HEK293 (cell line): ENCODE measurements around the gene VAV3.

Experiments
- BCL11A ChIP-seq: fragments of 450-650 bp; formaldehyde crosslinking; IDR thresholded peaks from 2 replicates; pipeline ENCODE4 v1.5.1; 2016; ENCODE audit warnings: low read depth, missing biosample characterization, missing genetic modification characterization
- GLI2 ChIP-seq: fragments of 450-650 bp; formaldehyde crosslinking; IDR thresholded peaks from 2 replicates; pipeline ENCODE4; 2017; ENCODE audit warnings: missing biosample characterization, missing genetic modification characterization, low read depth, borderline replicate concordance
- HOXA7 ChIP-seq: sonication (generic); formaldehyde crosslinking; IDR thresholded peaks from 2 replicates; pipeline ENCODE4 v1.8.1; 2022; ENCODE audit warnings: missing genetic modification reagents, borderline replicate concordance
- IKZF3 ChIP-seq: fragments of 450-650 bp; IDR thresholded peaks from 2 replicates; pipeline ENCODE4 v1.5.0; 2018; ENCODE audit warnings: missing biosample characterization, mild to moderate bottlenecking, missing genetic modification characterization, moderate library complexity
- KLF1 ChIP-seq: fragments of 450-650 bp; formaldehyde crosslinking; IDR thresholded peaks from 2 replicates; pipeline ENCODE4 v1.5.1; 2016; ENCODE audit warnings: missing biosample characterization, missing genetic modification characterization
- SALL2 ChIP-seq: fragments of 450-650 bp; formaldehyde crosslinking; IDR thresholded peaks from 2 replicates; pipeline ENCODE4 v1.5.0; 2017; ENCODE audit warnings: missing biosample characterization, mild to moderate bottlenecking, missing genetic modification characterization, borderline replicate concordance
- SP2 ChIP-seq: fragments of 450-650 bp; formaldehyde crosslinking; IDR thresholded peaks from 2 replicates; pipeline ENCODE4 v1.5.1; 2016; ENCODE audit warnings: missing biosample characterization, missing genetic modification characterization
- TCF7L2 ChIP-seq: IDR thresholded peaks from 2 replicates; pipeline ENCODE4 v1.6.1; 2011; ENCODE audit warnings: low read depth, mild to moderate bottlenecking, inconsistent platforms, low read length, moderate library complexity, borderline replicate concordance
- YY1 ChIP-seq: fragments of 450-650 bp; formaldehyde crosslinking; IDR thresholded peaks from 2 replicates; pipeline ENCODE4 v1.5.1; 2018; ENCODE audit warnings: missing biosample characterization, missing genetic modification characterization
- ZBTB20 ChIP-seq: fragments of 450-650 bp; formaldehyde crosslinking; IDR thresholded peaks from 2 replicates; pipeline ENCODE4 v1.5.1; 2016; ENCODE audit warnings: missing biosample characterization, missing genetic modification characterization
- ZNF133 ChIP-seq: fragments of 450-650 bp; formaldehyde crosslinking; IDR thresholded peaks from 2 replicates; pipeline ENCODE4 v1.5.1; 2016; ENCODE audit warnings: missing biosample characterization, missing genetic modification characterization
- ZNF140 ChIP-seq: fragments of 450-650 bp; formaldehyde crosslinking; IDR thresholded peaks from 2 replicates; pipeline ENCODE4 v1.5.1; 2016; ENCODE audit warnings: missing biosample characterization, missing genetic modification characterization
- ZNF223 ChIP-seq: fragments of 450-650 bp; formaldehyde crosslinking; IDR thresholded peaks from 2 replicates; pipeline ENCODE4 v1.5.1; 2016; ENCODE audit warnings: missing biosample characterization, missing genetic modification characterization
- ZNF302 ChIP-seq: fragments of 450-650 bp; formaldehyde crosslinking; IDR thresholded peaks from 2 replicates; pipeline ENCODE4 v1.5.1; 2016; ENCODE audit warnings: missing biosample characterization, missing genetic modification characterization, low read depth
- ZNF311 ChIP-seq: fragments of 450-650 bp; formaldehyde crosslinking; IDR thresholded peaks from 2 replicates; pipeline ENCODE4 v1.5.1; 2017; ENCODE audit warnings: missing biosample characterization, missing genetic modification characterization, borderline replicate concordance
- ZNF335 ChIP-seq: fragments of 450-650 bp; formaldehyde crosslinking; conservative IDR thresholded peaks from 2 replicates; pipeline ENCODE4 v1.5.1; 2016; ENCODE audit warnings: missing biosample characterization, missing genetic modification characterization
- ZNF354C ChIP-seq: fragments of 450-650 bp; formaldehyde crosslinking; IDR thresholded peaks from 2 replicates; pipeline ENCODE4 v1.5.1; 2016; ENCODE audit warnings: missing biosample characterization, missing genetic modification characterization, low read depth, borderline replicate concordance
- ZNF48 ChIP-seq: fragments of 450-650 bp; formaldehyde crosslinking; IDR thresholded peaks from 2 replicates; pipeline ENCODE4 v1.5.1; 2016; ENCODE audit warnings: missing biosample characterization, missing genetic modification characterization
- ZNF510 ChIP-seq: fragments of 450-650 bp; formaldehyde crosslinking; IDR thresholded peaks from 2 replicates; pipeline ENCODE4 v1.5.1; 2018; ENCODE audit warnings: mild to moderate bottlenecking, missing genetic modification characterization, missing biosample characterization; ENCODE audit not compliant: insufficient replicate concordance
- ZNF548 ChIP-seq: fragments of 450-650 bp; formaldehyde crosslinking; IDR thresholded peaks from 2 replicates; pipeline ENCODE4 v1.5.1; 2016; ENCODE audit warnings: missing biosample characterization, missing genetic modification characterization
- ZNF596 ChIP-seq: fragments of 450-650 bp; IDR thresholded peaks from 2 replicates; pipeline ENCODE4 v1.5.0; 2018; ENCODE audit warnings: missing biosample characterization, mild to moderate bottlenecking, missing genetic modification characterization, moderate library complexity
- ZNF621 ChIP-seq: fragments of 450-650 bp; formaldehyde crosslinking; IDR thresholded peaks from 2 replicates; pipeline ENCODE4 v1.5.1; 2017; ENCODE audit warnings: missing biosample characterization, missing genetic modification characterization
- ZNF670 ChIP-seq: fragments of 450-650 bp; formaldehyde crosslinking; IDR thresholded peaks from 2 replicates; pipeline ENCODE4 v1.5.1; 2016; ENCODE audit warnings: missing biosample characterization, missing genetic modification characterization, low read depth
- ZNF791 ChIP-seq: fragments of 450-650 bp; formaldehyde crosslinking; IDR thresholded peaks from 2 replicates; pipeline ENCODE4 v1.5.1; 2016; ENCODE audit warnings: missing biosample characterization, missing genetic modification characterization
- ZNF837 ChIP-seq: fragments of 450-650 bp; formaldehyde crosslinking; IDR thresholded peaks from 2 replicates; pipeline ENCODE4 v1.5.1; 2016; ENCODE audit warnings: missing biosample characterization, missing genetic modification characterization
- ZNF843 ChIP-seq: fragments of 450-650 bp; formaldehyde crosslinking; IDR thresholded peaks from 2 replicates; pipeline ENCODE4 v1.5.1; 2016; ENCODE audit warnings: missing biosample characterization, missing genetic modification characterization
- ZSCAN16 ChIP-seq: fragments of 450-650 bp; formaldehyde crosslinking; IDR thresholded peaks from 2 replicates; pipeline ENCODE4 v1.5.1; 2016; ENCODE audit warnings: missing biosample characterization, missing genetic modification characterization
- ZSCAN23 ChIP-seq: fragments of 450-650 bp; formaldehyde crosslinking; IDR thresholded peaks from 2 replicates; pipeline ENCODE4 v1.5.1; 2016; ENCODE audit warnings: missing biosample characterization, missing genetic modification characterization
- ZSCAN30 ChIP-seq: fragments of 450-650 bp; IDR thresholded peaks from 2 replicates; pipeline ENCODE4 v1.5.1; 2018; ENCODE audit warnings: missing biosample characterization, mild to moderate bottlenecking, missing genetic modification characterization, moderate library complexity
- ZXDB ChIP-seq: fragments of 450-650 bp; formaldehyde crosslinking; IDR thresholded peaks from 2 replicates; pipeline ENCODE4 v1.5.1; 2016; ENCODE audit warnings: missing biosample characterization, missing genetic modification characterization
- TF ChIP-seq, protein P1 (sequence below): fragments of 450-650 bp; formaldehyde crosslinking; IDR thresholded peaks from 2 replicates; pipeline ENCODE4 v1.5.1; 2016; ENCODE audit warnings: missing biosample characterization, missing genetic modification characterization, low read depth
- TF ChIP-seq, protein P2 (sequence below): fragments of 450-650 bp; formaldehyde crosslinking; IDR thresholded peaks from 2 replicates; pipeline ENCODE4 v1.5.1; 2017; ENCODE audit warnings: missing biosample characterization, missing genetic modification characterization
- TF ChIP-seq, protein P3 (sequence below): fragments of 450-650 bp; formaldehyde crosslinking; IDR thresholded peaks from 2 replicates; pipeline ENCODE4 v1.5.1; 2016; ENCODE audit warnings: missing biosample characterization, missing genetic modification characterization, borderline replicate concordance
- TF ChIP-seq, protein P4 (sequence below): fragments of 450-650 bp; formaldehyde crosslinking; IDR thresholded peaks from 2 replicates; pipeline ENCODE4 v1.5.1; 2016; ENCODE audit warnings: missing biosample characterization, missing genetic modification characterization

The VAV3 gene

DNA sequence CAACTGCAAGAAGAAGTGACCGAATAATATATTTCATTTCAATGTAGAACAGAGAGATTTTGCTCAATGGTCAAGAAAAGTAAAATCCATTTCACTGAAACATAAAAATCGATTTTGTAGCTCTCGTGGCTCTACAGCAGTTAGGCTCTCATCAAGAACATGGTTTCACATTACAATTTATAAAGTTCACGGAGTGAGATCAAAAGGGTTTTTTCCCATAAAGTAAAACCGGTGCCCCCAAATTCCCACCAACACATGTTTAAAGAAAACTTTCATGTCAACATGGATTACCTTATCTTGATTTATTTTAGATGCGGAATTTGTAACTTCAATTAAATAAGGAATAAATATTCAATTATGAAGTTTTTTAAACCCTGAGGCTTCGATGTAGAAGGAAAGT lies 16.3 kb upstream of the VAV3 start (continued):
- TF ChIP-seq ZNF302 (tag by site-specific recombination): no peak
- no peak for TF ChIP-seq BCL11A (tag by site-specific recombination)
- no peak for TF ChIP-seq SP2 (tag by site-specific recombination)
- no peak for TF ChIP-seq YY1 (tag by site-specific recombination)
- TF ChIP-seq ZNF548 (tag by site-specific recombination): no peak
- peak; percentile 31; the same call in 1 of the 2 replicates for TF ChIP-seq IKZF3 (tag by site-specific recombination)
- TF ChIP-seq, protein P1, sequence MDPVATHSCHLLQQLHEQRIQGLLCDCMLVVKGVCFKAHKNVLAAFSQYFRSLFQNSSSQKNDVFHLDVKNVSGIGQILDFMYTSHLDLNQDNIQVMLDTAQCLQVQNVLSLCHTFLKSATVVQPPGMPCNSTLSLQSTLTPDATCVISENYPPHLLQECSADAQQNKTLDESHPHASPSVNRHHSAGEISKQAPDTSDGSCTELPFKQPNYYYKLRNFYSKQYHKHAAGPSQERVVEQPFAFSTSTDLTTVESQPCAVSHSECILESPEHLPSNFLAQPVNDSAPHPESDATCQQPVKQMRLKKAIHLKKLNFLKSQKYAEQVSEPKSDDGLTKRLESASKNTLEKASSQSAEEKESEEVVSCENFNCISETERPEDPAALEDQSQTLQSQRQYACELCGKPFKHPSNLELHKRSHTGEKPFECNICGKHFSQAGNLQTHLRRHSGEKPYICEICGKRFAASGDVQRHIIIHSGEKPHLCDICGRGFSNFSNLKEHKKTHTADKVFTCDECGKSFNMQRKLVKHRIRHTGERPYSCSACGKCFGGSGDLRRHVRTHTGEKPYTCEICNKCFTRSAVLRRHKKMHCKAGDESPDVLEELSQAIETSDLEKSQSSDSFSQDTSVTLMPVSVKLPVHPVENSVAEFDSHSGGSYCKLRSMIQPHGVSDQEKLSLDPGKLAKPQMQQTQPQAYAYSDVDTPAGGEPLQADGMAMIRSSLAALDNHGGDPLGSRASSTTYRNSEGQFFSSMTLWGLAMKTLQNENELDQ (tag by site-specific recombination): no peak
- no peak for TF ChIP-seq ZNF140 (tag by site-specific recombination)
- TF ChIP-seq ZNF596 (tag by site-specific recombination): 0 out of 2 replicates have a peak, but pooled peaks have one; percentile 4
- no peak for TF ChIP-seq SALL2
- TF ChIP-seq TCF7L2: peak; percentile 91
- TF ChIP-seq, protein P2, sequence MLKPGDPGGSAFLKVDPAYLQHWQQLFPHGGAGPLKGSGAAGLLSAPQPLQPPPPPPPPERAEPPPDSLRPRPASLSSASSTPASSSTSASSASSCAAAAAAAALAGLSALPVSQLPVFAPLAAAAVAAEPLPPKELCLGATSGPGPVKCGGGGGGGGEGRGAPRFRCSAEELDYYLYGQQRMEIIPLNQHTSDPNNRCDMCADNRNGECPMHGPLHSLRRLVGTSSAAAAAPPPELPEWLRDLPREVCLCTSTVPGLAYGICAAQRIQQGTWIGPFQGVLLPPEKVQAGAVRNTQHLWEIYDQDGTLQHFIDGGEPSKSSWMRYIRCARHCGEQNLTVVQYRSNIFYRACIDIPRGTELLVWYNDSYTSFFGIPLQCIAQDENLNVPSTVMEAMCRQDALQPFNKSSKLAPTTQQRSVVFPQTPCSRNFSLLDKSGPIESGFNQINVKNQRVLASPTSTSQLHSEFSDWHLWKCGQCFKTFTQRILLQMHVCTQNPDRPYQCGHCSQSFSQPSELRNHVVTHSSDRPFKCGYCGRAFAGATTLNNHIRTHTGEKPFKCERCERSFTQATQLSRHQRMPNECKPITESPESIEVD (tag by site-specific recombination): peak; percentile 86
- TF ChIP-seq ZNF335: no peak
- TF ChIP-seq ZBTB20: no peak
- no peak for TF ChIP-seq ZSCAN30 (tag by site-specific recombination)
- TF ChIP-seq, protein P3, sequence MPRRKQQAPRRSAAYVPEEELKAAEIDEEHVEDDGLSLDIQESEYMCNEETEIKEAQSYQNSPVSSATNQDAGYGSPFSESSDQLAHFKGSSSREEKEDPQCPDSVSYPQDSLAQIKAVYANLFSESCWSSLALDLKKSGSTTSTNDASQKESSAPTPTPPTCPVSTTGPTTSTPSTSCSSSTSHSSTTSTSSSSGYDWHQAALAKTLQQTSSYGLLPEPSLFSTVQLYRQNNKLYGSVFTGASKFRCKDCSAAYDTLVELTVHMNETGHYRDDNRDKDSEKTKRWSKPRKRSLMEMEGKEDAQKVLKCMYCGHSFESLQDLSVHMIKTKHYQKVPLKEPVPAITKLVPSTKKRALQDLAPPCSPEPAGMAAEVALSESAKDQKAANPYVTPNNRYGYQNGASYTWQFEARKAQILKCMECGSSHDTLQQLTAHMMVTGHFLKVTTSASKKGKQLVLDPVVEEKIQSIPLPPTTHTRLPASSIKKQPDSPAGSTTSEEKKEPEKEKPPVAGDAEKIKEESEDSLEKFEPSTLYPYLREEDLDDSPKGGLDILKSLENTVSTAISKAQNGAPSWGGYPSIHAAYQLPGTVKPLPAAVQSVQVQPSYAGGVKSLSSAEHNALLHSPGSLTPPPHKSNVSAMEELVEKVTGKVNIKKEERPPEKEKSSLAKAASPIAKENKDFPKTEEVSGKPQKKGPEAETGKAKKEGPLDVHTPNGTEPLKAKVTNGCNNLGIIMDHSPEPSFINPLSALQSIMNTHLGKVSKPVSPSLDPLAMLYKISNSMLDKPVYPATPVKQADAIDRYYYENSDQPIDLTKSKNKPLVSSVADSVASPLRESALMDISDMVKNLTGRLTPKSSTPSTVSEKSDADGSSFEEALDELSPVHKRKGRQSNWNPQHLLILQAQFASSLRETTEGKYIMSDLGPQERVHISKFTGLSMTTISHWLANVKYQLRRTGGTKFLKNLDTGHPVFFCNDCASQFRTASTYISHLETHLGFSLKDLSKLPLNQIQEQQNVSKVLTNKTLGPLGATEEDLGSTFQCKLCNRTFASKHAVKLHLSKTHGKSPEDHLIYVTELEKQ (tag by site-specific recombination): no peak
- TF ChIP-seq HOXA7: no peak
- TF ChIP-seq, protein P4, sequence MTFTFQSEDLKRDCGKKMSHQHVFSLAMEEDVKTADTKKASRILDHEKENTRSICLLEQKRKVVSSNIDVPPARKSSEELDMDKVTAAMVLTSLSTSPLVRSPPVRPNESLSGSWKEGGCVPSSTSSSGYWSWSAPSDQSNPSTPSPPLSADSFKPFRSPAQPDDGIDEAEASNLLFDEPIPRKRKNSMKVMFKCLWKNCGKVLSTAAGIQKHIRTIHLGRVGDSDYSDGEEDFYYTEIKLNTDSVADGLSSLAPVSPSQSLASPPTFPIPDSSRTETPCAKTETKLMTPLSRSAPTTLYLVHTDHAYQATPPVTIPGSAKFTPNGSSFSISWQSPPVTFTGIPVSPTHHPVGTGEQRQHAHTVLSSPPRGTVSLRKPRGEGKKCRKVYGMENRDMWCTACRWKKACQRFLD (tag by site-specific recombination): no peak
- no peak for TF ChIP-seq ZNF837 (tag by site-specific recombination)
- no peak for TF ChIP-seq ZNF223
- TF ChIP-seq ZNF621 (tag by site-specific recombination): no peak
- TF ChIP-seq GLI2: no peak
- 0 out of 2 replicates have a peak, but pooled peaks have one; percentile 43 for TF ChIP-seq ZNF133 (tag by site-specific recombination)
- no peak for TF ChIP-seq ZSCAN23 (tag by site-specific recombination)
- TF ChIP-seq ZNF670 (tag by site-specific recombination): no peak
- no peak for TF ChIP-seq KLF1 (tag by site-specific recombination)
- no peak for TF ChIP-seq ZSCAN16 (tag by site-specific recombination)
- TF ChIP-seq ZNF843 (tag by site-specific recombination): peak; percentile 86
- TF ChIP-seq ZNF510: no peak
- TF ChIP-seq ZNF354C: no peak
- peak; percentile 54; the same call in 1 of the 2 replicates for TF ChIP-seq ZXDB
- TF ChIP-seq ZNF48 (tag by site-specific recombination): no peak
- no peak for TF ChIP-seq ZNF791
- TF ChIP-seq ZNF311 (tag by site-specific recombination): no peak
